HG03025 (cell line): ENCODE results near the gene TMEM116.
"Not testable (repeated sequence)": the region's sequence is repeated elsewhere in the genome, so short reads cannot be mapped to it uniquely, and the experiment has no call there.

Experiments used
- ATAC-seq: cut with Tn5 transposase; IDR thresholded peaks from one replicate; pipeline ENCODE4 v1.9.1; 2021; ENCODE audit warnings: mild to moderate bottlenecking, moderate library complexity; ENCODE audit not compliant: unreplicated experiment, low FRiP score

The TMEM116 gene

DNA sequence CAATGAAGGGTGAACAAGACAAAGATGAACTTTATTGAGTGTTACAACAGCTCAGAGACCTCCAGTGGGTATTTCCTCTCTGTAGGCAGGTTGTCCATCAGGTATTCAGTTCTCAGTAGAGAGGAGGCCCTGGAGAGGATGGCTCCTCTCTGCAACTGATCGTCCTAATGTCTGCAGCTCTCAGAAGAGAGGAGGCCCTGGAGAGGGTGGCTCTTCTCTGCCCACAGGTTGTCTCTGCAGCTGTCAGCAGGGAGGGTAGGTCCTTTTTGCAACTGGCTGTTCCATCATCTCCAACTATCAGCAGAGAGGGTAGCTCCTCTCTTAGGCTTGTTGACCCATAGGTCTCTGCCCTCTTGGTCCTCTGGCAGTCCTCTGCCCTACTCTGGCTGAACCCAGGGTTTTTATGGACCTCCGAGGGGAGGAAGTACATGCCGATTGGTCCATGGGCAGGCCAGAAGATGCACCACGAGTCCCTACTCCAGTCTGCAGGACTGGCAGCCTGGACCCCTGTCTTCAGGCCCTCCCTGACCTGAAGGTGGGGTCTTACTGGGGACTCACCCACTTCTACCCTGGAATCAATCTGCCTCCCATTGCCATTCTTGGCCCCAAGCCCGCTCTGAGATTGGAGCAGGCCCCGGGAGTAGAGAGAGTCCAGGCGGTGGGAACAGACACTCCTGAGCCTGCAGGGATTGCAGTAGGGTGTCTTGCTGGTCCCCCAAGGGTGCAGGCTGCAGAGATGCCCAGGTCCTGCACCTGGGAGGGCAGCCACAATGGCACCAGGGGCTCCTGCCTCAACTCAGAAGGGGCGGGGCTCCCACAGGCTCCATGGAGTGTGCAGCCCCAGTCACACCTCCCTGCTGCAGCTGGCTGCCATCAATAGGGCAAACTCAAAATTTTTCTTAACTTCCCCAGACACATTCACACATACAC lies 2.3 kb downstream of the TMEM116 start:
- ATAC-seq = no peak

DNA sequence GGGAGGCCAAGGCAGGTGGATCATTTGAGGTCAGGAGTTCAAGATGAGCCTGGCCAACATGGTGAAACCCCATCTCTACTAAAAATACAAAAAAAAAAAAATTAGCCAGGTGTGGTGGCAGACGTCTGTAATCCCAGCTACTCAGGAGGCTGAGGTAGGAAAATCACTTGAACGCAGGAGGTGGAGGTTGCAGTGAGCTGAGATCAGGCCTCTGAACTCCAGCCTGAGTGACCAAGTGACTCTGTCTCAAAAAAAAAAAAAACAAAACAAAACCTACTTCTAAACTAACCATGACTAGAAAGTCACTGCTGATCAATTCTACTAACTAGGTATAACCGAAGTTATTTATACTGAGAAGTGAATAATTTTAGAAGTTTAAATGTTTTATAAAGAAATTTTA lies 3.4 kb downstream of the TMEM116 start:
- not testable (repeated sequence) for ATAC-seq

DNA sequence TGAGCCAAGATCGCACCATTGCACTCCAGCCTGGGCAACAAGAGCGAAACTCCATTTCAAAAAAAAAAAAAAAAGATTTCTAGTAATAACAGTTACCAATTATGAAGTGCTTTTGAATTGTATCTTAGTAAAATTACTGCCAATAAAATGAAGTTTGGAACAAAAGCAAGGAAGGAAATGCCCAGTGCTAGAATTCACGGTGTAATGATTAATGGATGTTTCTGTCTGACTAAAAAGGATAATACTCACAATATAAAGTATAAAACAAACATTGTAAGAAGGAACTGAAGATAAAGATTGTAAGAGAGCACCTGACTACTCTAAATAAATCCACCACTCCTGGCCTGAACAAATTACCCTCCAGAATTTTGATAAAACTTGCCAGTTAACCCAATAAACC lies 4.0 kb downstream of the TMEM116 start:
- no peak for ATAC-seq

DNA sequence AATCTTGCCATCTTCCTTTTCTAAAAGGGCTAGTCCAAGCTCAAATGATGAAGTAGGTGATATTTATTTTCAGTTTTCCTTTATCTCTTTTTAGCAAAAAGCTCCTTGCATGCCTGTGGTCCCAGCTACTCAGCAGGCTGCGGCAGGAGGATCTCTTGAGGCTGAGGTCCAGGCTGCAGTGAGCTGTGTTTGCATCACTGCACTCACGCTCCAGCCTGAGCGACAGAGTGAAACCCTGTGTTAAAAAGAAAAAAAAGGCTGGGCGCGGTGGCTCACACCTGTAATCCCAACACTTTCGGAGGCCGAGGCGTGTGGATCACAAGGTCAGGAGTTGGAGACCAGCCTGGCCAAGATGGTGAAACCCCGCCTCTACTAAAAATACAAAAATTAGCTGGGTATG lies 5.0 kb downstream of the TMEM116 start:
- no peak for ATAC-seq

DNA sequence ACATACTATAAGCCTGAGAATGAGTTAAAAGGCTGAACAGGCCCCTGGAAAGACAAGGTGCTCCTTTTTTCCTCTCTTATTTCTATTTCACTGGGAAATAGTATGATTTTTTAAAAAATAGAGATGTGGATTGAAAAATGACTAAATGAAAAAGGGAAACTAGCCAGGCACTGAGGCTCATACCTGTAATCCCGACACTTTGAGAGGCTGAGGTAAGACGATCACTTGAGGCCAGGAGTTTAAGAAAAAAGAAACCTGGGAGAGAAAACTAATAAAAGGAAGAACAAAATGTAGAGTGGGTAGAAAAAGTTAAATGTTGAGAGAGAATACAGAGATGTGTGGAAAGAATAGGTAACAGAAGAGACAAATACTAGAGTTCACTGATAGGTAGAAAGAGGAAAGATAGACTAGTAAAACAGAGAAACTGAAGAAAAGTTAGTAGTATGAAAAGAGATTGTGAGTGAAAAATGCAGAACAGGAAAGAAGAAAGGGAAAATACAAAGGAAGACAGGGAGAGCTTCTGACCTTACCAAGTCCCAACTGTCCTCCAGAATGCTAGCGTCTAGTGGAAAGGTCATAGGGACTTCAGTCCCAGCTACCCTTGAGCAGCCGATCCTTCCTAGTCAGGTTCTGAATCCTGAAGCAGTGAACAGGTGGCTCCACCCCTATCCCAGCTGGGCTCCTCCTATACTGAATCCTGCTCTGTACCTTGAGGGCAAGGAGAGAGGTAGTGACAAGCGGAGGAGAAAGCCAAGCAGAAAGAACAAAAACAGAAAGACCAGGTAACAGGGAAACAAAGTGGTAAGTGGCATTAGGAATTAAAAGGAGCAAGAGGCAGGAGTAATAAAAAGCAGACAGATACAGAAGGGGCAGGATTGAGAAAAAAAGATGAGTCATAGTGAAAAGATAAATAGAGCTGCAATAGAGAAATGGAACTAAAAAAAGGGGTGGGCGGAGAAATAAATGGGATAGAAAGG lies 7.3 kb downstream of the TMEM116 start:
- no peak for ATAC-seq

DNA sequence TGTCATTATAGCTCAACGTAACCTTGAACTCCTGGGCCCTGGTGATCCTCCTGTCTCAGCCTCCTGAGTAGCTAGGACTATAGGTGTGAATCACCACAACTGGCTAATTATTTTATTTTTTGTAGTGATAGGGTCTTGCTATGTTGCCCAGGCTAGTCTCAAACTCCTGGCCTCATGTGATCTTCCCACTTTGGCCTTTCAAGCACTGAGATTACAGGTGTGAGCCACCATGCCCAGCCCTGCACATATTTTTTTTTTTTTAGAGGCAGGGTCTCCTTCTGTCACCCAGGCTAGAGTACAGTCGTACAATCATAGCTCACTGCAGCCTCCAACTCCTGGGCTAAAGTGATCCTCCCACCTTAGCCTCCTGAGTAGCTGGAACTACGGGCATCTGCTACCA lies 8.9 kb downstream of the TMEM116 start:
- ATAC-seq = no peak

DNA sequence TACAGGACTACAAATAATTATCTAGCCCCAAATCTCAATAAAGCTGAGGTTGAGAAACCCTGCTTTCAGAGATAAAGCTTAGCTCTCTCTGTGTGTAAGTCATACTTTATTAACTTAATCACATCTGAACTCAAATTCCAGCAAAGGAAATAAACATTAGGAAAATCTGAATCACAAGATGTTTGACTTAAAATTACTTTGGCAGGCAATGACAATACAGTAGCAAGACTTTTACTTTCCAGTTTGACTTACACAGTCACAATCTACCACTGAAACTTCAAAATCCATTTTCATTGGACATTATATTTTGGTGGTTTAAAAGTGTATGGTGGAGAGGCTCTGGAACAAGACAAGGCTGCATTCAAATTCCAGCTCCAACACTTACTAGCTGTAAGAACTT lies 11.4 kb downstream of the TMEM116 start:
- ATAC-seq = no peak

DNA sequence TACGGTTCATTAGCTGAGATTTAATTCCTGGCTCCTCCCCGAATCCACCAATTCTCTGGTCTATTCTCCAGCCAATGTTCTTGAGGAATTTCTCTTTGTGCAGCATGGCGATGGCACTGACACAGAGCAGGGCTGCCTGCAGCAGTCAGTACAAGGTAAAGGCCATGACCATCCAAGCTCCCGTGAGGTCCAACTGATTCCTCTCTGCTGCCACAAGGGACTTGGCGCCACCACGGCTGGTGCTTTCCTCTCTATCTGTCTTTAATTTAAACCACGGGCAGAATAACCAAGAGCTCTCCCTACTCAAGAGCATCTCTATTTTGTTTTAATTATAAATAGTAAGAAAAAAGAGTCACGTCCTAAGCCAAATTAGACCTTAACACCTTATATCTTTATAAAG lies 12.1 kb downstream of the TMEM116 start:
- ATAC-seq = no peak

DNA sequence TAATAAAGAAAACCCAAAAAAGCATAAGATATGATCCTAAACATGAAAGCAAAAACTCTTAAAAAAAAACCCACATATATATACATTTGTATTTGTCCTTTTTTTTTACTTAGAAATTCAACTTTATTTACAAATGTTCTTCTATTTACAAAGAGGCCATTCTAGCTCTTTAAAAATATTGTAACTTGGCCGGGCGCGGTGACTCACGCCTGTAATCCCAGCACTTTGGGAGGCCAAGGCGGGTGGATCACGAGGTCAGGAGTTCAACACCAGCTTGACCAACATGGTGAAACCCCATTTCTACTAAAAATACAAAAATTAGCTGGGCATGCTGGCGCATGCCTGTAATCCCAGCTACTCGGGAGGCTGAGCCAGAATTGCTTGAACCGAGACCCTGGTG lies 13.8 kb downstream of the TMEM116 start:
- not testable (repeated sequence) for ATAC-seq

DNA sequence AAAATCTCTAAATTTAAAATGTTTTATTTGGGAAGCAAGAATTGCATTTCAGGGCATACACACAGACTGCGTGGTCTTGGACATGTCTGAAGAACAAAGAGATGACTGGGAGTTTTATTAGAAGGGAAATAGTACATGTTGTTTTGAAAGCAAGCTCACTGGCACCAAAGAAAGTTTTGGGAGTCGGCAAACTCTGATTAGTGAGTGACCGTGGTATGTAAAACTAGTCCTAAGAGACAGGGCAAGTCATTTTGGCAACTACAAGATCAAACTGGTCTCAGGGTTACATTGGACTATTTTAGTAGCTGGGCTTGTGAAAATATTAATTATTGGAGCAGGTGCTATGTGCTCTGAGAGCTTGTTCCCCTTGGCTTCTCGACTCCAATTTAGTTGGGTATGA lies 14.9 kb downstream of the TMEM116 start:
- ATAC-seq = no peak

DNA sequence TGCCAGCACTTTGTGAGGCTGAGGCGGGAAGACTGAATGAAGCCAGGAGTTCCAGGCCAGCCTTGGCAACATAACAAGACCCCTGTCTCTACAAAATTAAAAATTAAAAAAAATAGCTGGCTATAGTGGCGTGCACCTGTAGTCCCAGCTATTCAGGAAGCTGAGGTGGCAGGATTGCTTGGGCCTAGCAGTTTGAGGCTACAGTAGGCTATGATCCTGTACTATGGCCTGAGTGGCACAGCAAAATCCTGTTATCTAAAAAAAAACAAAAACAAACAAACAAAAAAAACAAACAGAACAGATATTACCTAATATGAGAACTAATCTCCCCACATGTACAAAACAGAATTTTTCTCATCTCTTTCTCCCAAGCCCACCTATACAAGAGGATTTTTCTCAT lies 15.7 kb downstream of the TMEM116 start:
- no peak for ATAC-seq

DNA sequence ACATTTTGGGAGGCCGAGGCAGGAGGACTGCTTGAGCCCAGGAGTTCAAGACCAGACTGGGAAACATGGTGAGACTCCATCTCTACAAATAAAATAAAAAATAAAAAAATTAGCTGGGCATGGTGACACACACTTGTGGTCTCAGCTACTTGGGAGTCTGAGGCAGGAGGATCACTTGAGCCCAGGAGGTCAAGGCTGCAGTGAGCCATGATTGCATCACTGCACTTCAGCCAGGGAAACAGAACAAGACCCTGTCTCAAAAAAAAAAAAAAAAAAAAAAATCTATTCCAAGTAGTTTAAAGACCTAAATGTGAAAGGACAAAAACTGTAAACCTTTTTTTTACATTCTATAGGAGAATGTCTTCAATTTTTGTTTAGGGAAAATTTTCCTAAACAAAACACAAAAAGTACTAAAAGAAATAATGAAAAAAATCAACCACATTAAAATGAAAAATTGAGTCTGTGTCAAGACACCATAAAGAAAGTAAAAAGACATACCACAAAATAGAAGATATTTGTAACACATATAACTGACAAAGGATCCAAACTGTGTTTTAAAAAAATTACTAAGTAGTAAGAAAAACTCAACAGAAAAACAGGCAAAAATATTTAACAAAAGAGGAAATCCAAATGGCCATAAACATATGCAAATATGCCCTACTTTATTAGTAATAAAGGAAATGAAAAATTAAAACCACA lies 17.0 kb downstream of the TMEM116 start:
- no peak for ATAC-seq

DNA sequence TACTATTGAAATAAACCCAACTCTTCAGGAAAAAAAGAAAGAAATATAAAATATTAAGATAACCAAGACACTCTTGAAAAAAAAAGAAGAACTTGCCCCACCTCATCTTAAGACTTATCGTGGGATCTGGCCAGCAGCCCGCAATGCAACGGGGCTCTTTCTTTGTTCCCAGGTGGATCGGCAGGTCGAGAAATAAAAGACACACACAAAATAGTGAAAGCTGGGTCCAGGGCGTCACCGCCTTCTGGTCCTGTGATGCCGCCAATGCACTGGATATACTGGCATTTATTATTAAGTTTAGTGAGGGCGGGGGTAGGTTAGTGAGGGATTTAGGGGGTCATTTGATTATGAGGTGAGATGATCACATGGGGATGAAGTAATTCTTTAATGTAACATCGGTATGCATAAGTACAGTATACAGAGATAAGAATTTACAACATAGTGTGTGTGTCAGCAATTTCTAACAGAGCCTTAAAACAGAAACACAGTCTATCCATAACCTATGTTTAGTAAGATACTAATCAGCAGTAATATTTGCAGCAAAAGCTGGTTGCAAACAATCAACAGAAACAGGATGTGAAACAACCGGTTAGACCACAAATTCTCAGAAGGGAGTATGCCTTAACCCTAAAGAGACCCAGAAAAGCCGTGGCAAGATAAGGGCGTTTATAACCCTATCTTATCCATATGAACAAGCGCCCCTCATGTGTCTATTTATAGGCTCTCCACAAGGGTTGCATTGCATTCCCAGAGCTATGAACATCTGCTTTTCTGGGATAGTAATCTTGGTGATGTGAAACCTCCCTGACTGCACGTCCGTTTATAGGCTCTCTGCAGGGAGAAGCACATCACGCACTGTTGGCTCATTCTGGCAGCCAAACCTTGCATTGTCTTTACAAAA lies 18.5 kb downstream of the TMEM116 start:
- ATAC-seq = not testable (repeated sequence)

DNA sequence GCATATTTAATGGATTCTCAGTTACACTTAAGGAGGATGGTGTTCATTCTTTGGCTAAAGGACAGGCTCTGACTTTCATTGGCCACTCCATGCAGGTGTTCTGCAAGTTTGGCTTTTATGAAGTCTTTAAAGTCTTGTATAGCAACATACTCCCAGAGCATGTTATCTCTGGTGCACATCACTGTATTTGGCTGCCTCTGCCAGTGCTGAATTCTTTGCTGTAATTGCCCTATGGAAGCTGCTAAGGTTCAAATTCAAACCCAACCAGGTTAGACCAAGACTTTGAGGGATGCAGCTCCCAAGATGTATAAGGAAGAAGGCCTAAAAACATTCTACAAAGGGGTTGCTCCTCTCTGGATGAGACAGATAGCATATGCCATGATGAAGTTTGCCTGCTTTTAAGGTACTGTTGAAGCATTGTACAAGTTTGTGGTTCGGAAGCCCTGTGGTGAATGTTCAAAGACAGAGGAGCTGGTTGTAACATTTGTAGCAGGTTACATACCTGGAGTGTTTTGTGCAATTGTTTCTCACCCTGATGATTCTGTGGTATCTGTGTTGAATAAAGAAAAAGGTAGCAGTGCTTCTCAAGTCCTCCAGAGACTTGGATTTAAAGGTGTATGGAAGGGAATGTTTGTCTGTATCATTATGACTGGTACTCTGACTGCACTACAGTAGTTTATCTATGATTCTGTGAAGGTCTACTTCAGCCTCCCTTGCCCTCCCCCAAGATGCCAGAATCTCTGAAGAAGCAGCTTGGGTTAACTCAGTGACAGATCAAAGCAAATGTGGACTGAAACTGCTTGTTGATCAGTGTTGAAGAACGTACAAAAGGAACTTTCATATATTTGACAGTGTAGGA lies 19.4 kb downstream of the TMEM116 start:
- ATAC-seq = no peak

DNA sequence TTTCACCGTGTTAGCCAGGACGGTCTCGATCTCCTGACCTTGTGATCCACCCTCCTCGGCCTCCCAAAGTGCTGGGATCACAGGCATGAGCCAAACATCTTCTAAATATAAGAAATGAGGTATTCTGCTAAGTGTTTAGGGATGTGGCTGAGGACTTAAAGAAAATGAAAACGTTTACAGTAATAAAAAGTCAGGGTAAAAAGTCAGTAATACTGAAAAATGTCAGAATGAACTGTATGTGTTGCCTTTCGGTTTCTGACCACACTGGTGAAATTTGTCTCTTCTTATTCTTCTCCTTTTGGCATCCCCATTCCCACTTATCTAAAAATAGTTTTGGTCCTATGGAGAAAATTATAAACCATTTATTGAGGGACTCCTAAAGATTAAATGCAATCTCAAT lies 20.5 kb downstream of the TMEM116 start:
- ATAC-seq = no peak

DNA sequence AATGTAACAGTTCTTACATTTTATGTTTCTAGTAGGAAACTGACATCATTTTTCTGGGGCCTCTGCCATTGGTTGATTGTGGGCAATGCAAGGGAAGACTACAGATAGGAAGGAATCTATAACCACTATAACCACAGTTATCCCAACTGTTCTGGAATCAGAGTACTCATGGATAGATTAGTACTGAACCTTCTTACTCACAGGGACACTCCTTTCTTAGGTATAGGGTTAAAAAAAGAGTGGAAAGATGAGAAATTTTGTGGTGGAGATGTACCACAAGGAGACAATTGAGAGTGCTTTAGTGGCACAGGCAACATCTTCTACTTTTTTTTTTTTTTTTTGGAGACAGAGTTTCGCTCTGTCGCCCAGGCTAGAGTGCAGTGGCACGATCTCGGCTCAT lies 21.0 kb downstream of the TMEM116 start:
- no peak for ATAC-seq

DNA sequence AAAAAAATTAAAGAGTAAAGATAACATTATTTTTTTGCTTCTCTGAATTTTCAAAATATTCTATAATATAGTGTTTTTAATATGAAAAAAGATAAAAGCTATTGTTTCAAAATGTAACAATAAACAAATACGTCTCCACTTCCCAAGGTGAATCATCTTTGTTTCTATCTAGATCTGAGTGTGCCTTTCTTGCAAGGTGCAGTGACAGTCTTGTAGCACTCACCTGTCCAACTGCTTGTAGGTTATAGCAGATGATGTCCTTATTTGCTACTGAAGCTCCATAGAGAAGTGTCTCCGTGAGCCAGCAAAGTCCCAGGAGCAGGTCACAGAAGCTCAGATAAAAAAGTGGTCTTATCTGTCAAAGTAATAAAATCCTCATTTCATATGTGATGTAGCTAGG lies 21.4 kb downstream of the TMEM116 start:
- no peak for ATAC-seq

DNA sequence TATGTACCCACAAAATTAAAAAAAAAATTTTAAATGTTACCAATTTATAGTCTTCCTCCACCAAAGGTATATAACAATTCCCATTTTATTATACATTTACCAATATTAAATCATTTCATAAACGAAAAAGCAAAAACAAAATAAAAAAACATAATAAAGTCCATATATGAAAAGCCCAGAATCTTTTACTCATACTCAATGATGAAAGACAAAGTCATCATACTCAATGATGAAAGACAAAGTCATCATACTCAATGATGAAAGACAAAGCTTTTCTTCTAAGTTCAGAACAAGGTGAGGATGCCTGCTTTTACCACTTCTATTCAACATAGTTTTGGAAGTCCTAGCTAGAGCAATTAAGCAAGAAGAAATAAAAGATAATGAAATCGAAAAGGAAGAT lies 28.1 kb downstream of the TMEM116 start:
- no peak for ATAC-seq

DNA sequence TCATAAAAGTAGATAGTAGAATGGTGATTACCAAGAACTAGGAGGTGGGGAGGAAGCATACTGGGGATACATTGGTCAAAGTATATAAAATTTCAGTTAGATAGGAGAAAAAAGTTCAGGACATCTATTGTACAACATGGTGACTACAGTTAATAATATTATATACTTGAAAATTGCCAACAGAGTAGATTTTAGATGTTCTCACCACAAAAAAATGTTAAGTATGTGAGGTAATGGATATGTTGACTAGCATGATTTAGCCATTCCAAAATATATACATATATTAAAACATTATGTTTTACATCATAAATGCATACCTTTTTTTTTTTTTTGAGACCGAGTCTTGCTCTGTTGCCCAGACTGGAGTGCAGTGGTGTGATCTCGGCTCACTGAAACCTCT lies 31.0 kb downstream of the TMEM116 start:
- no peak for ATAC-seq
